ENCODE results near the gene GPC6.

The GPC6 gene

GRCh38 chr13:94313926-94314325 is 1087.3 kb downstream of the GPC6 start:
- DNase-seq (ENCODE audit: low read depth in 1 of 2, low spot score in 1 of 2) = no peak
- TF ChIP-seq SPI1 (IDR thresholded peaks at IDR 0.05; ENCODE audit: borderline replicate concordance, low read depth) (no peak), CTCF (IDR thresholded peaks at IDR 0.05; ENCODE audit: insufficient read depth, low read length) (no peak), POLR2AphosphoS5 (IDR thresholded peaks at IDR 0.05; ENCODE audit: low read depth) (no peak), GABPA (IDR thresholded peaks at IDR 0.05; ENCODE audit: low read depth) (no peak), REST (IDR thresholded peaks at IDR 0.05; ENCODE audit: insufficient replicate concordance, low read depth) (no peak)
- no peak overlapping the region for H3K27ac ChIP-seq (replicated peaks)
- no peak overlapping the region for H3K4me3 ChIP-seq (replicated peaks; ENCODE audit: insufficient read depth, low read length)
- H3K27me3 ChIP-seq (ENCODE audit: insufficient read depth, poor library complexity, severe bottlenecking) = peaks cover 3% of the 10 kb centered on the region

- H3K27me3 ChIP-seq (ENCODE audit: insufficient read depth, poor library complexity, severe bottlenecking) = peaks cover 8% of the 10 kb centered on the region
- no peak overlapping the region for H3K4me3 ChIP-seq (replicated peaks; ENCODE audit: insufficient read depth, low read length)
- H3K27ac ChIP-seq (replicated peaks) = no peak overlapping the region
- TF ChIP-seq CTCF (IDR thresholded peaks at IDR 0.05; ENCODE audit: insufficient read depth, low read length) (no peak), POLR2AphosphoS5 (IDR thresholded peaks at IDR 0.05; ENCODE audit: low read depth) (no peak), REST (IDR thresholded peaks at IDR 0.05; ENCODE audit: insufficient replicate concordance, low read depth) (no peak), GABPA (IDR thresholded peaks at IDR 0.05; ENCODE audit: low read depth) (no peak), SPI1 (IDR thresholded peaks at IDR 0.05; ENCODE audit: borderline replicate concordance, low read depth) (no peak)
- no peak for DNase-seq (ENCODE audit: low read depth in 1 of 2, low spot score in 1 of 2)
These were observed 1088.6 kb downstream of the GPC6 start for GRCh38 chr13:94315188-94315587.

DNA sequence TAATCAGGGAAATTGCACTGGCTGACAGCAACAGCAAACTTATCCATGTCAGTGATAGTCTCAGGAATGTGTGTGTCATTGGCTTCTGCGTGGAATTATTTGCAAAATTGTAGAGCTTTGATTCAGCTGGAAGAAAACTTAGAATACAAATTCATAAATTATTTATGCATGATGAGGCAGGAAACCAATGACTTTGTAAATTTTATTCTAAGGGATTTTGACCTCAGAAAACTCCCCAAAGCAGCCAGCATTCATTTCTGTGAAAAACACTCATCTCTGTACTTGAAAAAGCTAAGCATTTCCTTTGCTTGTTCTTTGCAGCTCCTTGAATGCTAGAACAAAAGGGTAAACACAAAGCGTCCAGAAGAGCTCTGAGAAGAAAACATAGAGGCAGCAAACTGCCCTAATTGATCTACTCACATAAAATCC is 1090.5 kb downstream of the GPC6 start:
- H3K4me3 ChIP-seq (replicated peaks; ENCODE audit: insufficient read depth, low read length) = no peak overlapping the region
- no peak overlapping the region for H3K27ac ChIP-seq (replicated peaks)
- peaks cover 8% of the 10 kb centered on the region for H3K27me3 ChIP-seq (ENCODE audit: insufficient read depth, poor library complexity, severe bottlenecking)
- TF ChIP-seq GABPA (IDR thresholded peaks at IDR 0.05; ENCODE audit: low read depth) (no peak), CTCF (IDR thresholded peaks at IDR 0.05; ENCODE audit: insufficient read depth, low read length) (no peak), SPI1 (IDR thresholded peaks at IDR 0.05; ENCODE audit: borderline replicate concordance, low read depth) (no peak), POLR2AphosphoS5 (IDR thresholded peaks at IDR 0.05; ENCODE audit: low read depth) (no peak), REST (IDR thresholded peaks at IDR 0.05; ENCODE audit: insufficient replicate concordance, low read depth) (no peak)
- DNase-seq (ENCODE audit: low read depth in 1 of 2, low spot score in 1 of 2) = no peak

Data from HL-60 (cell line).